ENCODE results near the gene SPATA2L. TPM values are rescaled to one million over a fixed set of nuclear protein-coding genes. Genes with fewer than 3 reads are reported as not detected.
A peak's percentile ranks its signal among the peaks of the same experiment; 100 is the strongest.

SPATA2L gene
- 12.7 TPM for total RNA-seq (2021; ENCODE audit: unreplicated experiment)
- 16.0 TPM for polyA plus RNA-seq (2012; ENCODE audit: insufficient read length)
- percentile 46 among the genes with signal in this experiment for Bru-seq, nascent RNA
- percentile 55 among the genes with signal in this experiment for BruChase-seq, experiment 1, labeled RNA remaining after a 2-hour chase
- BruChase-seq, experiment 2, labeled RNA remaining after a 6-hour chase, result percentile 47 among the genes with signal in this experiment
- long read RNA-seq, transcript SPATA2L-201 (3 exons, 2,335 nt), result major isoform, 18 of 50 reads
- long read RNA-seq, transcript SPATA2L-203 (3 exons, 692 nt), result minor isoform, 6 of 50 reads
- long read RNA-seq, partial matches to known transcripts, result 4 of 50 reads
- long read RNA-seq, other reads (novel, unspliced or antisense), result 22 of 50 reads

GRCh38 chr16:89701425-89702406, at the start of gene SPATA2L:
SPATA2L (minus strand) TSS chr16:89701705; CDS start chr16:89701232, 473 bp downstream.
- ATAC-seq (peak; percentile 82), DNase-seq (ENCODE audit: low read depth, low spot score) (peak; percentile 32)
- Histone ChIP-seq H3K4me1 (ENCODE audit: control insufficient read depth, insufficient read depth, low read length) (peaks cover 8% of the 10 kb centered on the region; the same call in 1 of the 2 replicates), H3K9me3 (ENCODE audit: control insufficient read depth, insufficient read depth, low read depth, low read length) (no peaks in the 10 kb centered on the region), H3K27me3 (ENCODE audit: control insufficient read depth, insufficient read depth, low read length) (no peaks in the 10 kb centered on the region), H3K27ac (ENCODE audit: low read length) (peak within 1 kb of the TSS; percentile 54), H3K4me3 (ENCODE audit: low read depth in 2 of 2, low read length in 2 of 2) (peak within 1 kb of the TSS; percentile 58 to 63), H3K36me3 (ENCODE audit: control insufficient read depth, insufficient read depth, low read length) (no peaks in the 10 kb centered on the region; the same call in 1 of the 2 replicates)
- intact Hi-C loops (cut with micrococcal nuclease; ENCODE audit: unreplicated experiment) (no loop called here), in situ Hi-C loops (cut with HindIII; ENCODE audit: low pct_unique_long_range_greater_than_20kb, low sequenced_read_pairs) (no loop called here)
- ChIA-PET CTCF (interaction anchor here (0.8 kb wide), 1 partner anchor 9 kb away, joined by 9 read pairs; no protein-coding TSS in a partner anchor), POLR2A (no interaction called here)
- BruUV-seq (replicated peaks), result no TSS peak
- peak; percentile 49; the same call in 1 of the 2 replicates for TF ChIP-seq POLR2AphosphoS5 (IDR thresholded peaks at IDR 0.05; ENCODE audit: low read depth, low read length)
- TF ChIP-seq, protein P1, sequence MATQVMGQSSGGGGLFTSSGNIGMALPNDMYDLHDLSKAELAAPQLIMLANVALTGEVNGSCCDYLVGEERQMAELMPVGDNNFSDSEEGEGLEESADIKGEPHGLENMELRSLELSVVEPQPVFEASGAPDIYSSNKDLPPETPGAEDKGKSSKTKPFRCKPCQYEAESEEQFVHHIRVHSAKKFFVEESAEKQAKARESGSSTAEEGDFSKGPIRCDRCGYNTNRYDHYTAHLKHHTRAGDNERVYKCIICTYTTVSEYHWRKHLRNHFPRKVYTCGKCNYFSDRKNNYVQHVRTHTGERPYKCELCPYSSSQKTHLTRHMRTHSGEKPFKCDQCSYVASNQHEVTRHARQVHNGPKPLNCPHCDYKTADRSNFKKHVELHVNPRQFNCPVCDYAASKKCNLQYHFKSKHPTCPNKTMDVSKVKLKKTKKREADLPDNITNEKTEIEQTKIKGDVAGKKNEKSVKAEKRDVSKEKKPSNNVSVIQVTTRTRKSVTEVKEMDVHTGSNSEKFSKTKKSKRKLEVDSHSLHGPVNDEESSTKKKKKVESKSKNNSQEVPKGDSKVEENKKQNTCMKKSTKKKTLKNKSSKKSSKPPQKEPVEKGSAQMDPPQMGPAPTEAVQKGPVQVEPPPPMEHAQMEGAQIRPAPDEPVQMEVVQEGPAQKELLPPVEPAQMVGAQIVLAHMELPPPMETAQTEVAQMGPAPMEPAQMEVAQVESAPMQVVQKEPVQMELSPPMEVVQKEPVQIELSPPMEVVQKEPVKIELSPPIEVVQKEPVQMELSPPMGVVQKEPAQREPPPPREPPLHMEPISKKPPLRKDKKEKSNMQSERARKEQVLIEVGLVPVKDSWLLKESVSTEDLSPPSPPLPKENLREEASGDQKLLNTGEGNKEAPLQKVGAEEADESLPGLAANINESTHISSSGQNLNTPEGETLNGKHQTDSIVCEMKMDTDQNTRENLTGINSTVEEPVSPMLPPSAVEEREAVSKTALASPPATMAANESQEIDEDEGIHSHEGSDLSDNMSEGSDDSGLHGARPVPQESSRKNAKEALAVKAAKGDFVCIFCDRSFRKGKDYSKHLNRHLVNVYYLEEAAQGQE (IDR thresholded peaks at IDR 0.05; ENCODE audit: insufficient read depth in 1 of 2, low read depth in 2 of 2, low read length in 1 of 2), result no peak

- H3K4me3 ChIP-seq (ENCODE audit: low read depth in 2 of 2, low read length in 2 of 2), result no peak overlapping the region
- peaks cover 3% of the 10 kb centered on the region; the same call in 1 of the 2 replicates for H3K36me3 ChIP-seq (ENCODE audit: control insufficient read depth, insufficient read depth, low read length)
- no peaks in the 10 kb centered on the region for H3K4me1 ChIP-seq (ENCODE audit: control insufficient read depth, insufficient read depth, low read length)
- TF ChIP-seq POLR2AphosphoS5 (IDR thresholded peaks at IDR 0.05; ENCODE audit: low read depth, low read length) (no peak), SIN3A (IDR thresholded peaks at IDR 0.05; ENCODE audit: borderline replicate concordance, insufficient read depth, low read depth, low read length) (no peak), TCF7L2 (IDR thresholded peaks at IDR 0.05; ENCODE audit: low read depth, low read length) (no peak)
- TF ChIP-seq, protein P2, sequence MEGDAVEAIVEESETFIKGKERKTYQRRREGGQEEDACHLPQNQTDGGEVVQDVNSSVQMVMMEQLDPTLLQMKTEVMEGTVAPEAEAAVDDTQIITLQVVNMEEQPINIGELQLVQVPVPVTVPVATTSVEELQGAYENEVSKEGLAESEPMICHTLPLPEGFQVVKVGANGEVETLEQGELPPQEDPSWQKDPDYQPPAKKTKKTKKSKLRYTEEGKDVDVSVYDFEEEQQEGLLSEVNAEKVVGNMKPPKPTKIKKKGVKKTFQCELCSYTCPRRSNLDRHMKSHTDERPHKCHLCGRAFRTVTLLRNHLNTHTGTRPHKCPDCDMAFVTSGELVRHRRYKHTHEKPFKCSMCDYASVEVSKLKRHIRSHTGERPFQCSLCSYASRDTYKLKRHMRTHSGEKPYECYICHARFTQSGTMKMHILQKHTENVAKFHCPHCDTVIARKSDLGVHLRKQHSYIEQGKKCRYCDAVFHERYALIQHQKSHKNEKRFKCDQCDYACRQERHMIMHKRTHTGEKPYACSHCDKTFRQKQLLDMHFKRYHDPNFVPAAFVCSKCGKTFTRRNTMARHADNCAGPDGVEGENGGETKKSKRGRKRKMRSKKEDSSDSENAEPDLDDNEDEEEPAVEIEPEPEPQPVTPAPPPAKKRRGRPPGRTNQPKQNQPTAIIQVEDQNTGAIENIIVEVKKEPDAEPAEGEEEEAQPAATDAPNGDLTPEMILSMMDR (IDR thresholded peaks at IDR 0.05), result no peak
- TF ChIP-seq, protein P1 (IDR thresholded peaks at IDR 0.05; ENCODE audit: insufficient read depth in 1 of 2, low read depth in 2 of 2, low read length in 1 of 2), result no peak
- intact Hi-C loops (cut with micrococcal nuclease; ENCODE audit: unreplicated experiment) (loop anchor here (10.0 kb wide), 1 partner anchor 115 kb away; no protein-coding TSS in a partner anchor), in situ Hi-C loops (cut with HindIII; ENCODE audit: low pct_unique_long_range_greater_than_20kb, low sequenced_read_pairs) (no loop called here)
- POLR2A ChIA-PET, result no interaction called here
- ATAC-seq, result no peak
- CTCF ChIA-PET, result no interaction called here
- H3K27me3 ChIP-seq (ENCODE audit: control insufficient read depth, insufficient read depth, low read length), result no peaks in the 10 kb centered on the region
- no peak overlapping the region for H3K27ac ChIP-seq (ENCODE audit: low read length)
- BruUV-seq (replicated peaks), result no TSS peak
- DNase-seq (ENCODE audit: low read depth, low spot score), result no peak
- H3K9me3 ChIP-seq (ENCODE audit: control insufficient read depth, insufficient read depth, low read depth, low read length), result no peaks in the 10 kb centered on the region
Measured at GRCh38 chr16:89749637-89750036, 48.1 kb upstream of the SPATA2L start.

Data from Panc1 (cell line).